Smooth muscle cell (in vitro differentiated cells): ENCODE results near the gene SNX22. TPM values are rescaled to one million over a fixed set of nuclear protein-coding genes. Genes with fewer than 3 reads are reported as not detected.
"Not testable (repeated sequence)": the region's sequence is repeated elsewhere in the genome, so short reads cannot be mapped to it uniquely, and the experiment has no call there.

ENCODE experiments used
- DNase-seq: peaks from one replicate; lab custom pipeline; 2025; ENCODE audit not compliant: unreplicated experiment; lab: John Stamatoyannopoulos, UW
- H2AFZ ChIP-seq: fragments of 200-600 bp; sonication (generic); 2 replicates; pipeline ENCODE4 v1.6.0; 2016; ENCODE audit warnings: antibody characterized with exemption, low read depth, mild to moderate bottlenecking
- H3F3A ChIP-seq: fragments of 200-600 bp; sonication (generic); 2 replicates; pipeline ENCODE4 v1.6.0; 2017; ENCODE audit warnings: antibody characterized with exemption, low read depth
- H3K27ac ChIP-seq: fragments of 200-600 bp; sonication (generic); 2 replicates; pipeline ENCODE4 v1.5.1; 2016; ENCODE audit warnings: low read depth, mild to moderate bottlenecking
- H3K27me3 ChIP-seq: fragments of 200-600 bp; sonication (generic); 2 replicates; pipeline ENCODE4 v1.6.1; 2016; ENCODE audit warnings: low read depth, mild to moderate bottlenecking
- H3K36me3 ChIP-seq: fragments of 200-600 bp; sonication (generic); 2 replicates; pipeline ENCODE4 v1.5.1; 2016; ENCODE audit warnings: low read depth
- H3K4me1 ChIP-seq: fragments of 200-600 bp; sonication (generic); 2 replicates; pipeline ENCODE4 v1.5.1; 2016; ENCODE audit warnings: low read depth
- H3K4me2 ChIP-seq: fragments of 200-600 bp; sonication (generic); 2 replicates; pipeline ENCODE4 v1.6.0; 2016; ENCODE audit warnings: mild to moderate bottlenecking
- H3K4me3 ChIP-seq: fragments of 200-600 bp; sonication (generic); 2 replicates; pipeline ENCODE4 v1.5.1; 2016; ENCODE audit warnings: mild to moderate bottlenecking
- H3K79me2 ChIP-seq: fragments of 200-600 bp; sonication (generic); 2 replicates; pipeline ENCODE4 v1.6.0; 2016; ENCODE audit warnings: low read depth, mild to moderate bottlenecking
- H3K9ac ChIP-seq: fragments of 200-600 bp; sonication (generic); 2 replicates; pipeline ENCODE4 v1.6.0; 2016; ENCODE audit warnings: low read depth
- H3K9me3 ChIP-seq: fragments of 200-600 bp; sonication (generic); replicated peaks from 2 replicates; pipeline ENCODE4 v1.5.1; 2016; ENCODE audit warnings: low read depth
- H4K20me1 ChIP-seq: fragments of 200-600 bp; sonication (generic); 2 replicates; pipeline ENCODE4 v1.6.0; 2016; ENCODE audit warnings: low read depth
- WGBS: methylation state at CpG from one replicate; pipeline ENCODE4 v1.1.7; 2016; ENCODE audit warnings: low lambda C conversion rate; 5-methylcytosine and 5-hydroxymethylcytosine counted together
- polyA plus RNA-seq: library from polyadenylated mRNA; unstranded; fragments of >200 nt; fragmentation: Nextera tagmentation; extraction: Ambion mirVana; gene quantifications from 2 replicates; pipeline ENCODE4 v1.2.1, GENCODE V29; 2016
- total RNA-seq: library from RNA; depleted of rRNA; stranded (reverse); fragments of >200 nt; gene quantifications from 2 replicates; pipeline ENCODE4 v1.2.3, GENCODE V29; 2014
- TF ChIP-seq, protein P1 (sequence below): fragments of 200-600 bp; sonication (generic); IDR thresholded peaks from 2 replicates; pipeline ENCODE4 v1.5.1; 2017; ENCODE audit warnings: borderline replicate concordance, mild to moderate bottlenecking, antibody characterized with exemption; ENCODE audit not compliant: insufficient read depth, poor library complexity, severe bottlenecking

Gene SNX22
- total and polyA plus RNA-seq, 2 experiments from 2014 or later: 1.9 TPM; not detected in 1

GRCh38 chr15:64107337-64107736, 44.2 kb upstream of the SNX22 start:
- DNase-seq: no peak
- Histone ChIP-seq H3K27me3 (no peaks in the 10 kb centered on the region), H4K20me1 (peaks cover 100% of the 10 kb centered on the region), H3K4me1 (no peaks in the 10 kb centered on the region), H3K36me3 (no peaks in the 10 kb centered on the region), H3F3A (no peaks in the 10 kb centered on the region), H3K9me3 (no peaks in the 10 kb centered on the region), H3K4me2 (no peak overlapping the region), H3K4me3 (no peak overlapping the region), H2AFZ (no peak overlapping the region), H3K9ac (no peak overlapping the region), H3K79me2 (peaks cover 85% of the 10 kb centered on the region), H3K27ac (no peak overlapping the region)
- 79% methylated on average over 1 of the region's 1 CpG for WGBS
- TF ChIP-seq, protein P1, sequence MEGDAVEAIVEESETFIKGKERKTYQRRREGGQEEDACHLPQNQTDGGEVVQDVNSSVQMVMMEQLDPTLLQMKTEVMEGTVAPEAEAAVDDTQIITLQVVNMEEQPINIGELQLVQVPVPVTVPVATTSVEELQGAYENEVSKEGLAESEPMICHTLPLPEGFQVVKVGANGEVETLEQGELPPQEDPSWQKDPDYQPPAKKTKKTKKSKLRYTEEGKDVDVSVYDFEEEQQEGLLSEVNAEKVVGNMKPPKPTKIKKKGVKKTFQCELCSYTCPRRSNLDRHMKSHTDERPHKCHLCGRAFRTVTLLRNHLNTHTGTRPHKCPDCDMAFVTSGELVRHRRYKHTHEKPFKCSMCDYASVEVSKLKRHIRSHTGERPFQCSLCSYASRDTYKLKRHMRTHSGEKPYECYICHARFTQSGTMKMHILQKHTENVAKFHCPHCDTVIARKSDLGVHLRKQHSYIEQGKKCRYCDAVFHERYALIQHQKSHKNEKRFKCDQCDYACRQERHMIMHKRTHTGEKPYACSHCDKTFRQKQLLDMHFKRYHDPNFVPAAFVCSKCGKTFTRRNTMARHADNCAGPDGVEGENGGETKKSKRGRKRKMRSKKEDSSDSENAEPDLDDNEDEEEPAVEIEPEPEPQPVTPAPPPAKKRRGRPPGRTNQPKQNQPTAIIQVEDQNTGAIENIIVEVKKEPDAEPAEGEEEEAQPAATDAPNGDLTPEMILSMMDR: no peak

DNA sequence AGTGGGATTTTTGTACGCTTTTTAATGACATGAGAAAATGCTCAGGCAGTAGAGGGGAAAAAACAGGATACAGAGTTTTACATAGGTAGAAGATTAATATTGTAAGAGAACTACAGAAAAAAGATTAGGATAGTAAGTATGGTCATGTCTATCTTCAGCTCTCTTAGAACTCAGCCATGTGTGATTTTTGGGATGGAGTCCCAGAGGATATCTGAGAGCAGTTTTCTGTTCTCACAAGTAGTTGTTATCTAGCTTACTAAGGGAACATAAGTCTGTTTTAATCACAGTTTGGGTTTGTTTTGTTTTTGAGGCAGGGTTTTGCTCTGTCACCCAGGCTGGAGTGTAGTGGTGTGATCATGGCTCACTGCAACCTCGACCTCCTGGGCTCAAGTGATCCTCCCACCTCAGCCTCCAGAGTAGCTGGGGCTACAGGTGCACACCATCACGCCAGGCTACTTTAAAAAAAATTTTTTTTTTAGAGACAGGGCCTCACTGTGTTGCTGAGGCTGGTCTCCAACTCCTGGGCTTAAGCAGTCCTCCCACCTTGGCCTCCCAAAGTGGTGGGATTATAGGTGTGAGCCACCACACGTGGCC, 41.3 kb upstream of the SNX22 start:
- H3K4me2 ChIP-seq, H3K27me3 ChIP-seq, H3K27ac ChIP-seq, H3K9me3 ChIP-seq, H3K9ac ChIP-seq, H3K36me3 ChIP-seq, H2AFZ ChIP-seq, DNase-seq, H3F3A ChIP-seq, H3K4me3 ChIP-seq, H3K4me1 ChIP-seq: not testable (repeated sequence)
- Histone ChIP-seq H3K79me2 (peaks cover 59% of the 10 kb centered on the region), H4K20me1 (peaks cover 80% of the 10 kb centered on the region)
- 93% methylated on average over 4 of the region's 4 CpGs for WGBS

GRCh38 chr15:64110950-64111678, 40.4 kb upstream of the SNX22 start:
- TF ChIP-seq, protein P1: no peak
- WGBS: 94% methylated on average over 3 of the region's 3 CpGs
- H3K9ac ChIP-seq: no peak overlapping the region
- no peaks in the 10 kb centered on the region for H3K4me1 ChIP-seq
- H3K4me3 ChIP-seq: no peak overlapping the region
- no peaks in the 10 kb centered on the region for H3K27me3 ChIP-seq
- no peaks in the 10 kb centered on the region for H3F3A ChIP-seq
- peaks cover 3% of the 10 kb centered on the region for H3K36me3 ChIP-seq
- H4K20me1 ChIP-seq: peaks cover 77% of the 10 kb centered on the region
- H2AFZ ChIP-seq: no peak overlapping the region
- no peak overlapping the region for H3K4me2 ChIP-seq
- H3K79me2 ChIP-seq: peaks cover 50% of the 10 kb centered on the region
- H3K27ac ChIP-seq: no peak overlapping the region
- no peak for DNase-seq
- H3K9me3 ChIP-seq: no peaks in the 10 kb centered on the region

GRCh38 chr15:64111679-64112050, 39.9 kb upstream of the SNX22 start:
- Histone ChIP-seq H3K27me3 (no peaks in the 10 kb centered on the region), H3F3A (no peaks in the 10 kb centered on the region), H2AFZ (no peak overlapping the region), H3K36me3 (peaks cover 3% of the 10 kb centered on the region), H3K4me1 (no peaks in the 10 kb centered on the region), H4K20me1 (peaks cover 77% of the 10 kb centered on the region), H3K4me3 (no peak overlapping the region), H3K27ac (no peak overlapping the region), H3K4me2 (peak overlapping the region; percentile 2), H3K79me2 (peaks cover 44% of the 10 kb centered on the region), H3K9me3 (no peaks in the 10 kb centered on the region), H3K9ac (no peak overlapping the region)
- WGBS: 62% methylated on average over 3 of the region's 3 CpGs
- DNase-seq: no peak
- TF ChIP-seq, protein P1: no peak
